ENCODE results near the gene RNGTT. TPM values are rescaled to one million over a fixed set of nuclear protein-coding genes. Genes with fewer than 3 reads are reported as not detected.

RNGTT gene
- total and polyA plus RNA-seq, 10 of the 15 experiments (the other 5 are each of a cell fraction or from before 2014, with no cell fraction given), result 7.7 to 30.4 (median 22.2) TPM

DNA sequence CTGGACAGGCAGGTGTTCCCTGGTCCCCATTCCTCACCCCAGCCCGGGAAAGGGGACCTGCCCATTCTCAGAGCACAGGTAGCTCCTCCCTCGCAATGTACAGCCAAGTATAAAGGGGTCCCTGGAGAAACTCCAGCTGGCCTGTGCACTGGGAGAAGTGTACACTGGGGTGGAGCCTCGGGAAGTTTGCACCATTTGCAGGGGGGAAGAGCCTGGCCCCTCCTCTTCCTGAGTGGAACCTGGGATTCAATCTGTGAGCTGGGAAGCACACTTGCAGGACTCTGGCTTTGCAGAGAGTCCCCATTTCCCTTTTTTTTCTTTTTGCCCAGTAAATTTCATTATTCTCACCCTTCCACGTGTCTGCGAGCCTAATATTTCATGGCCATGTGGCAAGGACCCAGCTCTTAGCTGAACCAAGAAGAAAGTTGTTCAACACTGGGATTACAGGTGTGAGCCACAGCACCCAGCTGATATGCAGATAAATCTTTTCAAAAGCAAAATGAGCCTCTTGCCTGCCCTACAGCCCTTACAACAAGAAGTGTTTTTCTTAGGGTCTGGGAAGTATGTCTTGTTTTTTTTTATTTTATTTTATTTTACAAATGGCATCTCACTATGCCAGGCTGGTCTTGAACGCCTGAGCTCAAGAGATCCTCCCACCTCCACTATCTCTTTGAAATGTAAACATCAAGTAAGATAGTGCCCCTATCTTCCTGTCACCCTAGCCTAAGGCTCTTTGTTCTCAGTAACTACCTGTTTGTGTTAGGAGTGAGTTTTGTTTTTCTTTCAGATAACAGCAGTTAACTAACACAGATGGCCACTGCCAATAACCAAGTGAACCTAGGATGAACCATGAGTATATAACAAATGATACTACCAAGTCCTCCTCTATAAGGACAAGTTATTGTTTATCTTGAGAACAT is 9.3 kb upstream of the RNGTT start (continued):
- TF ChIP-seq, protein P1, sequence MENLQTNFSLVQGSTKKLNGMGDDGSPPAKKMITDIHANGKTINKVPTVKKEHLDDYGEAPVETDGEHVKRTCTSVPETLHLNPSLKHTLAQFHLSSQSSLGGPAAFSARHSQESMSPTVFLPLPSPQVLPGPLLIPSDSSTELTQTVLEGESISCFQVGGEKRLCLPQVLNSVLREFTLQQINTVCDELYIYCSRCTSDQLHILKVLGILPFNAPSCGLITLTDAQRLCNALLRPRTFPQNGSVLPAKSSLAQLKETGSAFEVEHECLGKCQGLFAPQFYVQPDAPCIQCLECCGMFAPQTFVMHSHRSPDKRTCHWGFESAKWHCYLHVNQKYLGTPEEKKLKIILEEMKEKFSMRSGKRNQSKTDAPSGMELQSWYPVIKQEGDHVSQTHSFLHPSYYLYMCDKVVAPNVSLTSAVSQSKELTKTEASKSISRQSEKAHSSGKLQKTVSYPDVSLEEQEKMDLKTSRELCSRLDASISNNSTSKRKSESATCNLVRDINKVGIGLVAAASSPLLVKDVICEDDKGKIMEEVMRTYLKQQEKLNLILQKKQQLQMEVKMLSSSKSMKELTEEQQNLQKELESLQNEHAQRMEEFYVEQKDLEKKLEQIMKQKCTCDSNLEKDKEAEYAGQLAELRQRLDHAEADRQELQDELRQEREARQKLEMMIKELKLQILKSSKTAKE (IDR thresholded peaks at IDR 0.05; ENCODE audit: low read depth, poor library complexity, severe bottlenecking), result no peak
- TF ChIP-seq FOXK2 (IDR thresholded peaks at IDR 0.05) (no peak), RBBP5 (conservative IDR thresholded peaks at IDR 0.05) (no peak), HDGF (IDR thresholded peaks at IDR 0.05) (no peak)
- TF ChIP-seq, protein P2, sequence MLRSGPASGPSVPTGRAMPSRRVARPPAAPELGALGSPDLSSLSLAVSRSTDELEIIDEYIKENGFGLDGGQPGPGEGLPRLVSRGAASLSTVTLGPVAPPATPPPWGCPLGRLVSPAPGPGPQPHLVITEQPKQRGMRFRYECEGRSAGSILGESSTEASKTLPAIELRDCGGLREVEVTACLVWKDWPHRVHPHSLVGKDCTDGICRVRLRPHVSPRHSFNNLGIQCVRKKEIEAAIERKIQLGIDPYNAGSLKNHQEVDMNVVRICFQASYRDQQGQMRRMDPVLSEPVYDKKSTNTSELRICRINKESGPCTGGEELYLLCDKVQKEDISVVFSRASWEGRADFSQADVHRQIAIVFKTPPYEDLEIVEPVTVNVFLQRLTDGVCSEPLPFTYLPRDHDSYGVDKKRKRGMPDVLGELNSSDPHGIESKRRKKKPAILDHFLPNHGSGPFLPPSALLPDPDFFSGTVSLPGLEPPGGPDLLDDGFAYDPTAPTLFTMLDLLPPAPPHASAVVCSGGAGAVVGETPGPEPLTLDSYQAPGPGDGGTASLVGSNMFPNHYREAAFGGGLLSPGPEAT (IDR thresholded peaks at IDR 0.05; ENCODE audit: low read depth), result no peak

DNA sequence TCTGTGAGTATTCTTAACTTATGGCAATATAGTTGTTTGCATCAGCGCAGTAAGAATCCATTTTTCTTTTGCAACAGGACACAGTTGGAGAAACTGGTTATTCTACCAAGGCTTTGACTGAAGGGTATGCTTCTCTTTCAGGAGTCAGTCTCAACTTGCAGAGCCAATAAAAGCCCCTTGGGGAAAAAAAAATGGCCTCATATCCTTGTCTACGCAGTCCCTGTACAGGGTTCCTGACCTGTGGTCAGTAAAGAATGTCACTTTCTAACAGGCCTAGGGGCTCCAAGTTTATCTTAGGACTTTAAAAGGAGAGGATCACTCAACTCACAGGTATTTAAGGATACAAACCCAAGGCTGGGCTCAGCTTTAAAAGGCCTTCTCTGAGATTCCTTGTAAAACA is 6.9 kb upstream of the RNGTT start:
- FAIRE-seq, result no peak
- H3K36me3 ChIP-seq (ENCODE audit: control insufficient read depth in 2 of 2, insufficient read depth in 2 of 2, low read length in 1 of 2), result no peaks in the 10 kb centered on the region
- SMC1A ChIA-PET (ENCODE audit: uncharacterized antibody, unreplicated experiment), result no interaction called here
- POLR2A ChIA-PET, result no interaction called here
- no peaks in the 10 kb centered on the region for H4K20me1 ChIP-seq (ENCODE audit: control insufficient read depth, insufficient read depth)
- no peak overlapping the region for H3K4me2 ChIP-seq (ENCODE audit: control insufficient read depth, insufficient read depth)
- CTCF ChIA-PET, result no interaction called here
- no peaks in the 10 kb centered on the region for H3K79me2 ChIP-seq (ENCODE audit: control insufficient read depth, insufficient read depth, low read length)
- no peaks in the 10 kb centered on the region for H3K4me1 ChIP-seq (ENCODE audit: control insufficient read depth, insufficient read depth, low read length)
- H3K27me3 ChIP-seq (replicated peaks in 1 of 2; ENCODE audit: control insufficient read depth in 2 of 2, insufficient read depth in 2 of 2, low read length in 1 of 2), result no peaks in the 10 kb centered on the region
- H3K9me3 ChIP-seq (replicated peaks; ENCODE audit: control insufficient read depth, insufficient read depth, low read length), result no peaks in the 10 kb centered on the region
- 96% methylated on average over 2 of the region's 2 CpGs for WGBS (ENCODE audit: insufficient coverage, insufficient replicate concordance, low lambda C conversion rate, missing lambda C conversion rate)
- no peak overlapping the region for H3K4me3 ChIP-seq
- intact Hi-C loops (cut with micrococcal nuclease; ENCODE audit: unreplicated experiment) (no loop called here), in situ Hi-C loops (cut with MboI) (no loop called here)
- BruUV-seq (replicated peaks), result no TSS peak
- no peak overlapping the region for H3K9ac ChIP-seq (ENCODE audit: control insufficient read depth, insufficient read depth, low read length)
- ATAC-seq, result no peak
- H2AFZ ChIP-seq (ENCODE audit: control insufficient read depth, low read depth, low read length), result no peak overlapping the region
- H3K27ac ChIP-seq (ENCODE audit: control insufficient read depth, insufficient read depth), result no peak overlapping the region
- RAD21 ChIA-PET (ENCODE audit: unreplicated experiment), result no interaction called here
- no peak for DNase-seq (ENCODE audit: low read depth, low spot score)
- TF ChIP-seq CBFB (IDR thresholded peaks at IDR 0.05; ENCODE audit: low read depth) (no peak), NBN (IDR thresholded peaks at IDR 0.05) (no peak), EGR1 (IDR thresholded peaks at IDR 0.05; ENCODE audit: borderline replicate concordance in 1 of 2, low read depth in 2 of 2, low read length in 2 of 2) (no peak), SP1 (IDR thresholded peaks at IDR 0.05; ENCODE audit: low read depth, low read length) (no peak), YBX1 (IDR thresholded peaks at IDR 0.05) (no peak)
- TF ChIP-seq, protein P3, sequence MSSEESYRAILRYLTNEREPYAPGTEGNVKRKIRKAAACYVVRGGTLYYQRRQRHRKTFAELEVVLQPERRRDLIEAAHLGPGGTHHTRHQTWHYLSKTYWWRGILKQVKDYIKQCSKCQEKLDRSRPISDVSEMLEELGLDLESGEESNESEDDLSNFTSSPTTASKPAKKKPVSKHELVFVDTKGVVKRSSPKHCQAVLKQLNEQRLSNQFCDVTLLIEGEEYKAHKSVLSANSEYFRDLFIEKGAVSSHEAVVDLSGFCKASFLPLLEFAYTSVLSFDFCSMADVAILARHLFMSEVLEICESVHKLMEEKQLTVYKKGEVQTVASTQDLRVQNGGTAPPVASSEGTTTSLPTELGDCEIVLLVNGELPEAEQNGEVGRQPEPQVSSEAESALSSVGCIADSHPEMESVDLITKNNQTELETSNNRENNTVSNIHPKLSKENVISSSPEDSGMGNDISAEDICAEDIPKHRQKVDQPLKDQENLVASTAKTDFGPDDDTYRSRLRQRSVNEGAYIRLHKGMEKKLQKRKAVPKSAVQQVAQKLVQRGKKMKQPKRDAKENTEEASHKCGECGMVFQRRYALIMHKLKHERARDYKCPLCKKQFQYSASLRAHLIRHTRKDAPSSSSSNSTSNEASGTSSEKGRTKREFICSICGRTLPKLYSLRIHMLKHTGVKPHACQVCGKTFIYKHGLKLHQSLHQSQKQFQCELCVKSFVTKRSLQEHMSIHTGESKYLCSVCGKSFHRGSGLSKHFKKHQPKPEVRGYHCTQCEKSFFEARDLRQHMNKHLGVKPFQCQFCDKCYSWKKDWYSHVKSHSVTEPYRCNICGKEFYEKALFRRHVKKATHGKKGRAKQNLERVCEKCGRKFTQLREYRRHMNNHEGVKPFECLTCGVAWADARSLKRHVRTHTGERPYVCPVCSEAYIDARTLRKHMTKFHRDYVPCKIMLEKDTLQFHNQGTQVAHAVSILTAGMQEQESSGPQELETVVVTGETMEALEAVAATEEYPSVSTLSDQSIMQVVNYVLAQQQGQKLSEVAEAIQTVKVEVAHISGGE (CRISPR knock-in tag; IDR thresholded peaks at IDR 0.05), result no peak
- TF ChIP-seq, protein P4, sequence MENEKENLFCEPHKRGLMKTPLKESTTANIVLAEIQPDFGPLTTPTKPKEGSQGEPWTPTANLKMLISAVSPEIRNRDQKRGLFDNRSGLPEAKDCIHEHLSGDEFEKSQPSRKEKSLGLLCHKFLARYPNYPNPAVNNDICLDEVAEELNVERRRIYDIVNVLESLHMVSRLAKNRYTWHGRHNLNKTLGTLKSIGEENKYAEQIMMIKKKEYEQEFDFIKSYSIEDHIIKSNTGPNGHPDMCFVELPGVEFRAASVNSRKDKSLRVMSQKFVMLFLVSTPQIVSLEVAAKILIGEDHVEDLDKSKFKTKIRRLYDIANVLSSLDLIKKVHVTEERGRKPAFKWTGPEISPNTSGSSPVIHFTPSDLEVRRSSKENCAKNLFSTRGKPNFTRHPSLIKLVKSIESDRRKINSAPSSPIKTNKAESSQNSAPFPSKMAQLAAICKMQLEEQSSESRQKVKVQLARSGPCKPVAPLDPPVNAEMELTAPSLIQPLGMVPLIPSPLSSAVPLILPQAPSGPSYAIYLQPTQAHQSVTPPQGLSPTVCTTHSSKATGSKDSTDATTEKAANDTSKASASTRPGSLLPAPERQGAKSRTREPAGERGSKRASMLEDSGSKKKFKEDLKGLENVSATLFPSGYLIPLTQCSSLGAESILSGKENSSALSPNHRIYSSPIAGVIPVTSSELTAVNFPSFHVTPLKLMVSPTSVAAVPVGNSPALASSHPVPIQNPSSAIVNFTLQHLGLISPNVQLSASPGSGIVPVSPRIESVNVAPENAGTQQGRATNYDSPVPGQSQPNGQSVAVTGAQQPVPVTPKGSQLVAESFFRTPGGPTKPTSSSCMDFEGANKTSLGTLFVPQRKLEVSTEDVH (IDR thresholded peaks at IDR 0.05; ENCODE audit: low read depth, partially characterized antibody), result no peak
